Measurements from ENCODE around the gene TEX28. TPM values are rescaled to one million over a fixed set of nuclear protein-coding genes. Genes with fewer than 3 reads are reported as not detected.
"Not testable (repeated sequence)": the region's sequence is repeated elsewhere in the genome, so short reads cannot be mapped to it uniquely, and the experiment has no call there.

Gene TEX28
- total RNA-seq, 6 experiments from 2014 or later = not detected

DNA sequence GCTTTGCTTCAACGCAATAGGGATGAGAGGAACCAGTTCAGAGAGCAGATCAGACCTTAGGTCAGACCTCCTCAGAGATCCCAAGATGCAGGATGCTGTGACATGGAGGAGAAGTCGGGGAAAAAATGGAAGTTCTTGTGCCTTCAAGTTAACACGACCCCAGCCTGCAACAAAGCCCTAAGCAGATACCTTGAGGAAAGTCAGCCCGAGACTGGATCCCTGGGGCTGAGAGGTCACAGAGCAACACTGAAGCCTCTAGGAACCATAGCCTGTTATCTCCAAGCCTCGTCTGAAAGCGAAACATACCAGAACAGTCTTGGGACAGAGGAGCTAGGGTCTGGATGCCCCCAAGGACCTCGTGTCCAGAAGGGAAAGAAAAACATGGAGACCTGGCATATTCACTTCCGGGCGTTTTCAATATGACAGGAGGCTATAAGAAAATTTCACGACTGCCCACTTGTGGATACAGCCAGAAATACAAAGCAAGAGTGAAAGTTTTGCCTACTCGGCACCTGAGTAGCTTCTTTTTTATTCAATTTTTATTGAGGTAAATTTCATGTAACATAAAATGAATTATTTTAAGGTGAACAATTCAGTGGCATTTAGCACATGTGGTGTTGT is 55.9 kb downstream of the TEX28 start:
- ATAC-seq; H3K9me3 ChIP-seq; H3K4me1 ChIP-seq; H3K4me3 ChIP-seq; H3K36me3 ChIP-seq; H3K27ac ChIP-seq; H3K27me3 ChIP-seq; intact Hi-C loops (cut with DNase I); DNase-seq: not testable (repeated sequence)
- WGBS (ENCODE audit: insufficient coverage, low coverage, low lambda C conversion rate, missing lambda C conversion rate) = 34% methylated on average over 2 of the region's 11 CpGs

DNA sequence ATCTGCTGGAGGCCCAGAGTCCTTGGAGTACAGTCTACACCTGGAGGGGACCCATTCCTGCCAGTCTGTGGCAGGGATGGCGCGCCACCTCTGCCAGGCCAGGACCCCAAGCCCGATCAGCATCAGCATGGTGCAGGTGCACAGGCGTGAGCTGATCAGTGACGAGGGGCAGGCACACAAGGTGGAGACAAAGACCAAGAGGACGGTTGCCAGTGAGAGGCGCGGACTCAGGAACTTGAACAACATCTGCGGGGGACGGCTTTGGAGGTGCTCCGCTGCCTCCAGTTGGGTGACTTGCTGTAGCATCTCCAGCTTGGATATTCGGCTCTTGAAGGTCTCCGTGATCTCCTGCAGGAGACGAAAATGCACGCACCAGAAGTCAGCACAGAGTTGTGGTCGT is 61.3 kb downstream of the TEX28 start:
- H3K27ac ChIP-seq; intact Hi-C loops (cut with DNase I); H3K4me3 ChIP-seq; H3K27me3 ChIP-seq; ATAC-seq; DNase-seq; H3K4me1 ChIP-seq; H3K36me3 ChIP-seq; H3K9me3 ChIP-seq: not testable (repeated sequence)
- no CpG with 5 or more reads among the region's 16 CpGs for WGBS (ENCODE audit: insufficient coverage, low coverage, low lambda C conversion rate, missing lambda C conversion rate)

GRCh38 chrX:154231443-154231842 is 63.5 kb downstream of the TEX28 start:
- H3K27me3 ChIP-seq; DNase-seq; H3K27ac ChIP-seq; intact Hi-C loops (cut with DNase I); H3K4me1 ChIP-seq; H3K9me3 ChIP-seq; H3K36me3 ChIP-seq; H3K4me3 ChIP-seq: not testable (repeated sequence)
- no CpG with 5 or more reads among the region's 3 CpGs for WGBS (ENCODE audit: insufficient coverage, low coverage, low lambda C conversion rate, missing lambda C conversion rate)
- peak in 1 of 4 donors; percentile 59 for ATAC-seq

- H3K27ac ChIP-seq; H3K4me3 ChIP-seq; ATAC-seq; intact Hi-C loops (cut with DNase I); H3K36me3 ChIP-seq; H3K27me3 ChIP-seq; H3K4me1 ChIP-seq; H3K9me3 ChIP-seq; DNase-seq: not testable (repeated sequence)
- WGBS (ENCODE audit: insufficient coverage, low coverage, low lambda C conversion rate, missing lambda C conversion rate) = no CpG with 5 or more reads among the region's 9 CpGs
Measured at GRCh38 chrX:154226706-154227105, 68.2 kb downstream of the TEX28 start.

DNA sequence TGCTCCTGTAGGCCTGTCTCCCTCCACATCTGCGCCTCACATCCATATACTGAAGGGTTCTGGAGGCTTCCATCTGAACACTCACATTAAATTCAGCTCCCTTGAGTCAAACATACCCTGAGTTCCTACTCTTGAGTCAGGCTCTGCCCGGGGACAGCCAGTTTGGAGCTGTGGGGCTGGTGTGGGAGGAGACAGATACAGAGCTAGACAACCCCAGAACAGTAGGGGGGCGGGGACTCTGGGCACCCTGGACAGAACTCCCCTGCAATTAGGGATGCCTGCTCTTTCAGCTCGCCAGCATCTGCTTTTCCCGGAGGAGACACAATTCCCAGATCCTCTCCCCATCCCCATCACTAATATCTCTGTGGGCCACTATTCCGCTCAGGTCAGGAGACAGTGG is 69.6 kb downstream of the TEX28 start:
- intact Hi-C loops (cut with DNase I) = not testable (repeated sequence)
- WGBS (ENCODE audit: insufficient coverage, low coverage, low lambda C conversion rate, missing lambda C conversion rate) = no CpG with 5 or more reads among the region's 6 CpGs

More for the DNA sequence above, 69.6 kb downstream of the TEX28 start:
- not testable (repeated sequence) for H3K27ac ChIP-seq, H3K9me3 ChIP-seq, ATAC-seq, H3K4me3 ChIP-seq, DNase-seq, H3K27me3 ChIP-seq, H3K36me3 ChIP-seq, H3K4me1 ChIP-seq

Other genes starting within 250 kb of the TEX28 start
- gene MECP2, start 197.4 kb downstream of the TEX28 start, total RNA-seq = 10 to 100 TPM; 14.1 to 18.4 (median 16.0) TPM
- gene OPN1LW, start 150.9 kb downstream of the TEX28 start, total RNA-seq = not detected
- not detected for gene OPN1MW, start 112.5 kb downstream of the TEX28 start, total RNA-seq
- not detected for gene OPN1MW2, start 75.4 kb downstream of the TEX28 start, total RNA-seq
- gene OPN1MW3, start 37.5 kb downstream of the TEX28 start, total RNA-seq = not detected
- gene TKTL1, start 671 bp upstream of the TEX28 start, total RNA-seq = under 1 TPM in 1 of 6 experiments, not detected in 5; 0.06 TPM
- gene FLNA, start 79.5 kb upstream of the TEX28 start, total RNA-seq = 100 to 1,000 TPM in 1 of 6 experiments, 10 to 100 TPM in 5; 46.8 to 124 (median 82.6) TPM
- gene EMD, start 84.2 kb upstream of the TEX28 start, total RNA-seq = 10 to 100 TPM; 19.8 to 28.8 (median 24.2) TPM
- 1,000 to 10,000 TPM in 5 of 6 experiments, 100 to 1,000 TPM in 1; 899 to 1,899 (median 1,157) TPM for gene RPL10, start 103.3 kb upstream of the TEX28 start, total RNA-seq
- gene DNASE1L1, start 114.1 kb upstream of the TEX28 start, total RNA-seq = 10 to 100 TPM; 11.7 to 19.5 (median 14.9) TPM
- gene TAFAZZIN, start 116.4 kb upstream of the TEX28 start, total RNA-seq = 10 to 100 TPM; 12.6 to 23.0 (median 17.3) TPM
- 10 to 100 TPM; 26.5 to 41.4 (median 32.4) TPM for gene ATP6AP1, start 133.6 kb upstream of the TEX28 start, total RNA-seq
- 10 to 100 TPM; 26.8 to 37.7 (median 30.9) TPM for gene GDI1, start 142.0 kb upstream of the TEX28 start, total RNA-seq
- gene FAM50A, start 149.0 kb upstream of the TEX28 start, total RNA-seq = 10 to 100 TPM; 19.2 to 36.8 (median 21.9) TPM
- gene PLXNA3, start 163.2 kb upstream of the TEX28 start, total RNA-seq = 10 to 100 TPM in 1 of 6 experiments, 1 to 10 TPM in 5; 1.3 to 22.8 (median 2.6) TPM
- 10 to 100 TPM in 4 of 6 experiments, 1 to 10 TPM in 2; 8.4 to 24.9 (median 10.8) TPM for gene LAGE3, start 184.2 kb upstream of the TEX28 start, total RNA-seq
- 10 to 100 TPM; 12.6 to 34.8 (median 15.5) TPM for gene UBL4A, start 191.5 kb upstream of the TEX28 start, total RNA-seq
- 10 to 100 TPM in 1 of 6 experiments, 1 to 10 TPM in 5; 3.0 to 15.2 (median 5.1) TPM for gene SLC10A3, start 195.5 kb upstream of the TEX28 start, total RNA-seq
- 10 to 100 TPM; 23.5 to 44.2 (median 34.9) TPM for gene FAM3A, start 221.1 kb upstream of the TEX28 start, total RNA-seq

Data from right lobe of liver (tissue), 6 donors.